Stimulated activated CD8-positive, alpha-beta memory T cell treated with anti-CD3 and anti-CD28 coated beads, Interleukin-15, amount 100 ng/mL, for 48 hours (primary cell): ENCODE results near the gene IGSF9B.
"Not testable (repeated sequence)": the region's sequence is repeated elsewhere in the genome, so short reads cannot be mapped to it uniquely, and the experiment has no call there.

Experiments
- DNase-seq, 2 donors: peaks; one replicate each; pipeline ENCODE4 v3.0.0-alpha.2; 2020; ENCODE audit warnings: low read depth in 2 of 2

Gene IGSF9B, protein sequence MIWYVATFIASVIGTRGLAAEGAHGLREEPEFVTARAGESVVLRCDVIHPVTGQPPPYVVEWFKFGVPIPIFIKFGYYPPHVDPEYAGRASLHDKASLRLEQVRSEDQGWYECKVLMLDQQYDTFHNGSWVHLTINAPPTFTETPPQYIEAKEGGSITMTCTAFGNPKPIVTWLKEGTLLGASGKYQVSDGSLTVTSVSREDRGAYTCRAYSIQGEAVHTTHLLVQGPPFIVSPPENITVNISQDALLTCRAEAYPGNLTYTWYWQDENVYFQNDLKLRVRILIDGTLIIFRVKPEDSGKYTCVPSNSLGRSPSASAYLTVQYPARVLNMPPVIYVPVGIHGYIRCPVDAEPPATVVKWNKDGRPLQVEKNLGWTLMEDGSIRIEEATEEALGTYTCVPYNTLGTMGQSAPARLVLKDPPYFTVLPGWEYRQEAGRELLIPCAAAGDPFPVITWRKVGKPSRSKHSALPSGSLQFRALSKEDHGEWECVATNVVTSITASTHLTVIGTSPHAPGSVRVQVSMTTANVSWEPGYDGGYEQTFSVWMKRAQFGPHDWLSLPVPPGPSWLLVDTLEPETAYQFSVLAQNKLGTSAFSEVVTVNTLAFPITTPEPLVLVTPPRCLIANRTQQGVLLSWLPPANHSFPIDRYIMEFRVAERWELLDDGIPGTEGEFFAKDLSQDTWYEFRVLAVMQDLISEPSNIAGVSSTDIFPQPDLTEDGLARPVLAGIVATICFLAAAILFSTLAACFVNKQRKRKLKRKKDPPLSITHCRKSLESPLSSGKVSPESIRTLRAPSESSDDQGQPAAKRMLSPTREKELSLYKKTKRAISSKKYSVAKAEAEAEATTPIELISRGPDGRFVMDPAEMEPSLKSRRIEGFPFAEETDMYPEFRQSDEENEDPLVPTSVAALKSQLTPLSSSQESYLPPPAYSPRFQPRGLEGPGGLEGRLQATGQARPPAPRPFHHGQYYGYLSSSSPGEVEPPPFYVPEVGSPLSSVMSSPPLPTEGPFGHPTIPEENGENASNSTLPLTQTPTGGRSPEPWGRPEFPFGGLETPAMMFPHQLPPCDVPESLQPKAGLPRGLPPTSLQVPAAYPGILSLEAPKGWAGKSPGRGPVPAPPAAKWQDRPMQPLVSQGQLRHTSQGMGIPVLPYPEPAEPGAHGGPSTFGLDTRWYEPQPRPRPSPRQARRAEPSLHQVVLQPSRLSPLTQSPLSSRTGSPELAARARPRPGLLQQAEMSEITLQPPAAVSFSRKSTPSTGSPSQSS (N-terminal part only)

DNA sequence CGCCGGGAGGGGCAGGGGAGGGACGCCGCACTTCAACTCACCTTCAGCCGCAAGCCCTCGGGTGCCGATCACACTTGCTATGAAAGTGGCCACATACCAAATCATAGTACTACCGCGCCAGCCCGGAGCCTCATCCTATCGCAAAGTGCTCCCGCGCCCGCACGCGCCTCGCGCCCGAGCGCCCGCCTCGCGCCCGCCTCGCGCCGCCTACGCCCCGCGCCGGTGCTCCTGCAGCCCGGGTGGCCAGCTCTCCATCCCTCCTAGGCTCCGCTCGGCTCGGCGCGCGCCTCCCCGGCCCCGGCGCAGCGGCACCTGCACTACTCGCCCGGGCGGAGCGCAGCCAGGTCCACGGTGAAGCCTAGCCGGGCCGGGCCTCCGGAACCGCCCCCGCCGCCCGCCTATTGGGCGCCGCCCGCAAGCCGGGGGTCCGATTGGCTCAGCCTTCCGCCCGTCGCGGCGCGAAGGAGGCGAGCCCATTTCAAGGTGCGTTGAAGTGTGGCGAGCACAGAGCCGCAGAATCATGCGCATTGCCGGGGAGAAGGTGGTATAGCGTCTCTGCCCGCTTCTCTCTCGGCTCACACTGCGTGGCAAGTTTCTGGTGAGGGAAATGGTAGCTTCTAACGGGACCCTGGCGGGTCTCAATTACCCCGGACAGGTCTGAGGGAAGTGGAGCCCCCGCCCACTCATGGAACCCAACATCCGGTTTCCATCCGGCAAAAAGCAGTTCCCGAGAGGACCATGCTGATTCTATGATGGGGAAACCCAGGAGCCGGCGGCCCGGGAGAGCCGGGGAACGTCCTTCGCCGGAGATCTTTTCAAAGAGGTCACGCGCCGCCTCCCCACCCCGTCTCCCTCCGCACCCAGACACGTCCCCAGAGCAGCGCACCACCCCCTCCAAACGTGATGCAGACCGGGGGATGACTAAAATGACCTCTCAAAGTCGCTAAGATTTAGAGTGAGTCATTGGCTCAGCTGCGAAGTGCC is at the start of gene IGSF9B:
TSS of gene IGSF9B (minus strand) at position 319 of the 984 bp plus-strand sequence. CDS start at position 105, 214 bp downstream.
- DNase-seq = peak; percentile 88 to 89

DNA sequence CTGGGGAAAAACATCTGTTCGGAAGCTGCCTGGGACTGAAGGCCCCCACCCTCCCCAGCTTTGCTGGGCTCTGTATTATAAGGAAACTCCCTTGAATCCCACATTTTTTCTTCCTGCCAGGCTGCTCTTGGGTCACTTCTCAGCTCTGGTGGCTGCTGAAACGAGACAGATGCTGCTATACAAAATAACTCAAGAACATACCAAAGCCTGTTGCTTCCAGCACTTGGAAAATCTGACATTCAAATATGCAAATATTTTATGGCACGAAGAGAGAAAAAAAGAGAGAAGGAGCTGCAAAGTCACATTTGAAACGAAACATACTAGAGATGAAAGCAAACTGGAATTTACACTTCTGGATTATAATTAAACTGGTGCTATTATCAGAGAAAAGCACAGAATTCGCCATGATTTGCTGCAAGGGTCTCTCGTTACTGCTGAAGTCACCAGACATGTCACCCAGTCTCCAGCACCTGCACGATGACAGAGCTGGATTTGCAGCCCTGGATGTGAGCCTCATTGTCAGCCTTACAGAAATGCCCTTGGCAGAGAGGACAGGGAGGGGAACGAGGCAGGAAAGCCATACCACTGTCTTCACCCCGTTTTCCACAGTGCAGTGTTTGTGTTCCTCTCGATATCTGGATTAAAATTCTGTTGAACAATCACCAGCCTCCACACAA is 47.9 kb upstream of the IGSF9B start:
- DNase-seq = no peak

DNA sequence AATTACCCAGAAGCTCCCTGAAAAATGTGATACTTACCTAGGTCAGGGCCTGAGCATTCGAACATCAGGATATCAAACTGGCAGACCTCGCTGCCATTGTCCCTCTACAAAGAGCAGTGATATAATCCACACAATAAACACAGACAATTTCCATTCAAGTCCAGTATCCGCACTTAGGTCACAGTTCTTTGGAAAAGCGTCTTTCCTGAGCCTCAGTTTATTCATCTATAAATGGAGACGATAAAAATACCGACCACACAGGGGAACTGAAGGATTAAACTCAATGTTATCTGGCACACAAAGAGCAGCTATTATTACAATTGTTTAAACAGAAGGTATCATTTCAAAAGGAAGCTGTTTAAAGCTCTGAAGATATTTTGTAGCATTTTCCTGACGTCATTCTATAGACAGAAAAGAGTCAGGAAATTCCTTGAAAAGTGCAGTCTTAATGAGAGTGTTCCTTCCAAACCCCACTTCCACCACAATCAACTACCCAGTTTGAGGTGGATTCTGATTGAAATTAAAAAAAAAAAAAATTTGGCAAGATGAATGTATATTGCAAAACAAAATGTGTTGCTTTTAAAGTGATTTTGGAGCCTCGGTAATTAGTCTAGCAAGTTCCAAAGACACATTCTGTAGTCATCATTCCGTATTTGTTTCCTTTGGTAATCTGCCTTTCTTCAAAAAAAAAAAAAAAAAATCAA is 47.2 kb upstream of the IGSF9B start:
- DNase-seq = no peak

DNA sequence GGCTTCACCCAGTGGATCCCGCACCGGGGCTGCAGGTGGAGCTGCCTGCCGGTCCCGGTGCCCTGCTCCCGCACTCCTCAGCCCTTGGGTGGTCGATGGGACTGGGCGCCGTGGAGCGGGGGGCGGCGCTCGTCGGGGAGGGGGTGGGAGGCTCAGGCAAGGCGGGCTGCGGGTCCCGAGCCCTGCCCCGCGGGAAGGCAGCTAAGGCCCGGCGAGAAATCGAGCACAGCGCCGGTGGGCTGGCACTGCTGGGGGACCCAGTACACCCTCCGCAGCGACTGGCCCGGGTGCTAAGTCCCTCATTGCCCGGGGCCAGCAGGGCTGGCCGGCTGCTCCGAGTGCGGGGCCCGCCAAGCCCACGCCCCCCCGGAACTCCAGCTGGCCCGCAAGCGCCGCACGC is 46.1 kb upstream of the IGSF9B start:
- not testable (repeated sequence) for DNase-seq

DNA sequence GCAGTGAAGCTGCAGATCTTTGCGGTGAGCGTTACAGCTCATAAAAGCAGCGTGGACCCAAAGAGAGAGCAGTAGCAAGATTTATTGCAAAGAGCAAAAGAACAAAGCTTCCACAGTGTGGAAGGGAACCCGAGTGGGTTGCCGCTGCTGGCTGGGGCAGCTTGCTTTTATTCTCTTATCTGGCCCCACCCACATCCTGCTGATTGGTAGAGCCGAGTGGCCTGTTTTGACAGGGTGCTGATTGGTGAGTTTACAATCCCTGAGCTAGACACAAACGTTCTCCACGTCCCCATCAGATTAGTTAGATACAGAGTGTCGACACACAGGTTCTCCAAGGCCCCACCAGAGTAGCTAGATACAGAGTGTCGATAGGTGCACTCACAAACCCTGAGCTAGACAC is 45.6 kb upstream of the IGSF9B start:
- DNase-seq = not testable (repeated sequence)

DNA sequence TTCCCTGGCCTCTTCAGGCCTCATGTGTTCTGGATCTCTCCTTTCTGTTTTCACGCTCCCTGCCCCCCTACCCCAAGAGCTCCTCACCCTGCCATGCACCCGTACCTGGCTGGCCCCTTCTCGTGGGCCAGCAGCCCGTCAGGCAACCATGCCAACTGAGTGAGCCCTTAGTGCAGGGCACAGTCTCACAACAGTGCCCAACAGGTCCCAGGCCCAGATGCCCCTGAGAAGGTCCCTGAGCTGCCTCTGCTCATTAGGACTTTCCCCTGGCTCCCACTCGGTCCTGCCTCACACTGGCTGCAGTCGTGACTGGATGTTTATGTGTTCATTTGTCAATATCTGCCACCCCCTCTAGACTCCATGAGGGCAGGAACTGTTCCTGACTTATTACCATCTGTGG is 44.8 kb upstream of the IGSF9B start:
- no peak for DNase-seq

DNA sequence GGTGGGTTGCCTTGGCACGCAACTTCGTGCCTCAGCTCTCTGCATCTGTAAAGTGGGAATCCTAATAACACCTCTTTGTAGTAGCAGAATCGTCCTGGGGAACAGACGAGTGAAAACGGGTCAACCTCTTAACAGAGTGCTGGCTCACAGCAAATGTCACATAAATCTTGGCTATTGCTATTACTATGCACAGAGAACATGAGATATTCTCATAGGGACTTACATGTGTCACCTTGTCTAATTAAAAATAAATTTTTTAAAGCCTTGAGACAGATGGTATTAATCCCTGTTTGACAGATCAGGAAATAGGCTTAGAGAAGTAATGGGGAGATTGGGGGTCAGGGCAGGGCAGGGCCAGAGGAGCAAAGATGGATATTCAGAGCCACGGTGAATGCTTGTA is 44.3 kb upstream of the IGSF9B start:
- DNase-seq = no peak

DNA sequence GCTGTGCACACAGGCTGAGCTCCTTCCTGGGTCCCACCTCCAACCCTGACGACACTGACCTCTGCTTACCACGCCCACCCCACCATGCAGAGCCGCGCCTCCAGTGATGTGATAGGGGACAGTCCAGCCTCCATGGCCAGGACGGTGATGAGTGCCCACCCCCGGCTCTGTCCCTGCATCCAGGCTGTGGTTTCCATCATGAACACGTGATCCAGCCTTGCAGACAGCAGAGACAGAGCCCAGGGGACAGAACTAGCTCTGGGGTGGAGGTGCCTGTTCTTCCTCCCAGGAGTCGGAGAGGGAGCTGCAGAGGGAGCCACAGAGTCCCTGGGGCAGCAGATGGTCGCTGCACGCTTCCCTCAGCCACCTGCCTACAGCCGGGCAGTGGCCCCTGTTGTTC is 42.6 kb upstream of the IGSF9B start:
- no peak for DNase-seq

DNA sequence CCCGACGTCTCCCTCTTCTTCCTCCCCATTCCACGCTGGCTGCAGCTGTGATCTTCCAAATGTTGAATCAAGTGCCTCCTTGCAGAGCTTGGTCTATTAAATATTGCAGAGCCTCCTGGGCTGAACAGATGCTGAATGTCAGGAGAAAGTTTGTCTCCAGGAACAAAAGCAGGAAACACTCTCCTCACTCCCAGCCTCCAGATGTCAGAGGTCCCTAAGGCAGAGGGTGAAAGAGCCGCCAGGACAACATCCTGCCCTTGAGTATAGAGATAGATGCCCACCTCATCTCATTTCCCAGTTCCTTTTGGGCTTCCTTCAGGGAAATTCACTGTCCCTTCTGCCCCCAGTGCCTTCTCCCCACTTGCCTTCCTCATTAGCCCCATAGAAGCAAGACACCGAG is 40.8 kb upstream of the IGSF9B start:
- no peak for DNase-seq

DNA sequence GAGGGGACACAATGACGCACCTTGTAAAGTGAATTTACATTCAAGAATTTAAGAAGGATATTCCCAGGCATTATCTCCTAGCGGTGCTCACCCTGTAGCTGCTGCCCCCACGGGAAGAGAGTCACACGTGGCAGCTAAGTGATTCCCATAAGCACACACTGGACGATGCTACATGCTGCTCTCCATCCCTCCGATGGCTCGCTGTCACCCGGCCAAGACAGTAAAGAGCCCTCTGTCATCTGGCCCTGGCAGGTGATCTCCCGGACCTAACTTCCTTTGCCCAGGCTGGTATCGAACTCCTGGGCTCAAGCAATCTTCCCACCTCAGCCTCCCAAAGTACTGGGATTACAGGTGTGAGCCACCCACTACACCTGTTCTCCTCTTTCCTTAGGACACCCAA is 39.9 kb upstream of the IGSF9B start:
- no peak for DNase-seq

DNA sequence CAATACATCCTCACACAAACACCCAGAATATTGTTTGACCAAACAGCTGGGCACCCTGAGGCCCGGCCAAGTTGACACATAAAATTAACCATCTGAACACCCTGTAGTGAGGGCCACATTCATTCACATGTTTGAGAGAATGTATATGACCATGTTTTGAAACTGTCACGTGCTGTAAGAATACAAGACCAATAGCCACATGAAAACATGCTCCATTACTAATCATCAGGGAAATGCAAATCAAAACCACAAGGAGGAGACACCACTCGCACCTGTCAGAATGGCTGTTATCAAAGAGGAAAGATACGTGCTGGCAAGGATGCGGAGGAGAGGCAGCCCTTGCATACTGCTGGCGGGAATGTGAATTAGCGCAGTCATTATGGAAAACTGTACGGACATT is 38.3 kb upstream of the IGSF9B start:
- DNase-seq = no peak

DNA sequence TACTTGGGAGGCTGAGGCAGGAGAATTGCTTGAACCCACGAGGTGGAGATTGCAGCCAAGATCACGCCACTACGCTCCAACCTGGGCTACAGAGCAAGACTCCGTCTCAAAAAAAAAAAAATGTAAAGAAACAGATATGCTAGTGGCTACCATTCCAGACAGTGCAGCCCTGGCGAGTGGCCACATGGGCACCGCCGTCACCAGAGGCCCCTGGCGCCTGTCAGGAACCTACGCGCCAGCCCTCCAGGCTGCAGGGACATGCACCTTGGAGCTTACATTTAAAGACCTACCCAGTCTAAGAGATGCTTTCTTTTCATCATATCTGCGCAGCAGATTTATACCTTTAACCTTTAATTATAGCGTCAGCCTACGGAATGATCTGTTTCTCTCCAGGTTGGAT is 37.2 kb upstream of the IGSF9B start:
- DNase-seq = no peak

DNA sequence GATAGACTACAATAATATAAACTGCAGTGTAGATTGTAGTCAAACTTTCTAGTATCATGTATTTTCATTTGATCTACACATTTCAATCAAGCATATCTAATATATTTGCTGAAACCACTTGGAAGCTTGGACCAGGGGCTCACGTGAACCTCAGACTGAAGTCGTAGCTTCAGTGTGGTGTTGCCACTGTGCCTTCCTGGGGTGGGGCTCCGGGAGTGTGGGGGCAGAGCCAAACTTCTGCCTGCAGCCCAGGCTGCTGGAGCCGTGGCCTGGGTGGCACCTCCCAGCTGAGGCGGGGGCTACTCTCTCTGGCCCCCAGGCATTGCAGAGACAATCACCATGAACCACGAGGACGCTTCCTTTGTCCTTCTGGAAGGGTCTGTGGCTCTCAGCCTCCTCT is 36.3 kb upstream of the IGSF9B start:
- no peak for DNase-seq

DNA sequence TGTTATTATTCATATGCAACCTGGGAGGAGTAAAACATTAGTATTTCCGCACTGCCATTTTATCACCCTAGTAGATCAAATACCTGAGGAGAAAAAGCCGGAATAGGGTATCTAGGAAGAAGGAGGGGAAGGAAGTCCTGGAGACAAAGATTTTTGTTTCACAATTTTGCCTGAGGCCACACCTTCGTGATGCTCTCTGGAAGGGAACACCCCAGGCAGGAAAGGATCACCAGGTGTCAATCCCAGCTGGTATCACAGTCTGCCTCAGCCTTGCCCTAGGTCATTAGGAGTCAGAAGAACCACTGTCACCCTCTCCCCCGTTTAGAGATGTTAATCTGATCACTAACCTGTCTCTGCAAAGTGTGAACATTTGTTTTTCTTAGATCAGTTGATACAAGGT is 35.4 kb upstream of the IGSF9B start:
- DNase-seq = no peak

DNA sequence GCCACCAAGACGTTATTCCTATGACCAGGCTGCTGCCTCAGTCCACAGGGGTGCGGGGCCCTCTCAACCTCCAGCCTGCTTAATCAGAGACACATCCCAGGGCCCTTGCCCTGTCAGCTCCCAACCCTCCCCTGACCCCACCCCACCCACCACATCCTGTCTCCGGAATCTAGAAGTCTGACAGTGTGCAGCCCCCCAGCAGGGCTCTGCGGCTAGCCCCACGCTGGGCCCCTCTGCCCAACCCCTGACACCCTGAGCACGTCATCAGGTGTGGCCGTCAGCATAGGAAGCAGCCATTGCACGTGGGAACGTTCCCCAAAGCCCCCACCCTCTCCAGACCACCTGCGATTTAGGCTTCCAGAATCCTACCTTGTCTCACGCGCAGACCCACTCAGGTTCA is 34.3 kb upstream of the IGSF9B start:
- peak in 1 of 2 donors; percentile 9 for DNase-seq

DNA sequence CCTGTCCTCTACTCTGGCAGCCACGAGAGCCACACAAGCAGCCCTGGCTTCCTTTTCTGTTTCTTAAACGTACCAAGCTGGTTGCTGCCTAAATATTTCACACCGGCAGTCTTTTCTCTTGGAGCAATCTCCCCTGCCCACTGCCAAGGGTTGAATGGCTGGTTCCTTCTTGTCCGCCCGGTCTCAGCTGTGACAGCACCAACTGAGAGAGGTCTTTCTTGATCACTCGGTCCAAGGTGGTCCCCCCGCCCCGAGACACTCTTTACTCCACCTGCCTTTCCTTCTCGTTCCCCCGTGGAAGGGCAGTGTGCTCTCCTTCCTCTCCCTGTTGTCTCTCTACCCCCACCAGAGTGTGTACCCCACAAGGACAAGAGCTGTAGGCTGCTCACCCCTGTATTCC is 33.7 kb upstream of the IGSF9B start:
- DNase-seq = no peak

DNA sequence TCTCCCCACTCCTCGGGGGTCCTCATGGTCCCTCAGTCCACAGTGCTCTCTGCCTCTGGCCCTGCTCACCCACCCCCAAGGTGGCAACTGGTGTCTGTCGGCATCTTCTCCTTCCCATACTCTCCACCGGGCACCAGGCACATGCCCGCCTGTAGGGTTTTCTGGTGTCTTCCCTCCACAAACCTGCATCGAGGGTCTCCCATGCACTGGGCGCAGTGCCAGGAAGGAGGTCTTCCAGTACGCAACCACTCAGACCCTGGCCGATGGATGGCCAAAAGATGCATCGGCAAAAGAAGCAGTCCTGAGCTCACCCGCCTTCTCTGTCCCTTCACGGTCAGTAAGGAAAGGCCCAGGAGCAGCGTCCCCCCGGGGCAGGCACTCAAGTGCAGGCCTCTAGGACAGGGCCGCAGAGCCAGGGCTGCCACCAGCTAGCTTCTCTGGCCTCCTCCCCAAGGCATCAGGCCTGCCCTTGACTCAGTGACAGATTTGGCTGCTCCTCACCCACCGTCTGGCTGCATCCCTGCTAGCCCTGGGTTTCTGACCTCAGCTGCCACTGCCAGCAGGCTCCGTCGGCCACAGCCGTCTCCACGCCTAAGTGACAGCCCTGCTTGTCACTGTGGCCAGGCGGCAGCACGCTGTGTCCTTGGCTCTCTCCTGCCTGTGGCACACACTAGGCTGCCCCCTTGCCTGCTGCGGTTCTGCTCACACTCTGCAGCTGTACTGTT is 32.1 kb upstream of the IGSF9B start:
- DNase-seq = no peak

DNA sequence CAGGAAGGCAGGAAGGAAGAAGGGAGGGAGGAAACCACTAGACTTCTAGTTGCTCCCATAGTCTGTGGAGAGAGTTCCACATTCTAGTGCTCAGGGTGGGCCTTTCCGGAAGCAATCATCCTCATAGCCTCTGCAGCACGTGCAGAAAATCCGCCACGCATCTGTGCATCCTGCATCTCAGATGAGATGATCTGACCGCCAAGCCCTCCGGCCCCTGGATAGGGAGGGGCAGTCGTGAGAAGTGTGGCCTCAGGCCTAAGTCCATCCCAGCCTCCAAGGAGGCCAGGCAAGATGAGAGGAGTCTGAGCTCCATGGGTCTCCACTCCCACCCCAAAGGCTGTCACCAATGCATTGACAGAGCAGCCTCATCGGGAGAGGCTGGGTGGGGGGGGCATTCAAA is 30.4 kb upstream of the IGSF9B start:
- DNase-seq = no peak
